Heart right ventricle (tissue), 16 donors: ENCODE data around the gene PARD6G. TPM values are rescaled to one million over a fixed set of nuclear protein-coding genes. Genes with fewer than 3 reads are reported as not detected.

Source experiments
- ATAC-seq, 8 donors: fragments of 200-7000 bp; cut with Tn5 transposase; one replicate each; pipeline ENCODE4 v1.9.1; 2020; ENCODE audit warnings: mild to moderate bottlenecking in 8 of 8, moderate library complexity in 8 of 8, moderate number of reproducible peaks in 1 of 8
- DNase-seq, 2 donors: peaks; one replicate each; pipeline ENCODE4 v3.0.0-alpha.2; 2020
- H3K27ac ChIP-seq, 10 donors: fragments of 200-600 bp; sonication (generic) in 2 of 10; one replicate each; pipeline versions ENCODE4 v1.5.0 to v1.8.0; 2020 to 2022; ENCODE audit warnings: mild to moderate bottlenecking in 3 of 10
- H3K27me3 ChIP-seq, 7 donors: fragments of 200-600 bp; one replicate each; pipeline ENCODE4 v1.8.0; 2021 to 2022; ENCODE audit warnings: mild to moderate bottlenecking in 2 of 7
- H3K36me3 ChIP-seq, 9 donors: fragments of 200-600 bp; sonication (generic) in 1 of 9; one replicate each; pipeline versions ENCODE4 v1.5.0 to v1.8.0; 2020 to 2022; ENCODE audit warnings: mild to moderate bottlenecking in 2 of 9
- H3K4me1 ChIP-seq, 9 donors: fragments of 200-600 bp; sonication (generic) in 1 of 9; one replicate each; pipeline versions ENCODE4 v1.5.0 to v1.8.0; 2020 to 2022; ENCODE audit warnings: mild to moderate bottlenecking in 4 of 9
- H3K4me3 ChIP-seq, 10 donors: fragments of 200-600 bp; sonication (generic) in 2 of 10; one replicate each; pipeline versions ENCODE4 v1.5.0 to v1.8.0; 2020 to 2022; ENCODE audit warnings: mild to moderate bottlenecking in 7 of 10, moderate library complexity in 2 of 10
- H3K9me3 ChIP-seq, 11 donors: fragments of 200-600 bp in 10 of 11; sonication (generic) in 2 of 11; one replicate each; pipeline versions ENCODE4 v1.5.0 to v1.8.0; 2013 to 2022; ENCODE audit warnings: mild to moderate bottlenecking in 2 of 11, control low read depth in 1 of 11, moderate library complexity in 1 of 11
- CTCF ChIP-seq, 9 donors: fragments of 200-600 bp; sonication (generic) in 2 of 9; IDR thresholded peaks; one replicate each; pipeline versions ENCODE4 v1.5.0 to v1.8.0; 2021 to 2022; ENCODE audit warnings: antibody characterized with exemption in 9 of 9, mild to moderate bottlenecking in 5 of 9, moderate library complexity in 1 of 9
- WGBS, 2 donors: extraction: QIAGEN DNeasy Blood & Tissue Kit; methylation state at CpG; one replicate each; pipeline ENCODE4 v1.1.7; 2013; ENCODE audit warnings: inconsistent platforms in 1 of 2; 5-methylcytosine and 5-hydroxymethylcytosine counted together
- intact Hi-C, 10 donors: fragments of 100-400 bp; cut with DNase I; formaldehyde crosslinking; loops; one replicate each; pipeline versions ENCODE4 v1.11.1 to v1.14.2; 2022
- polyA plus RNA-seq, 2 donors: library from polyadenylated mRNA; stranded (reverse); fragments of 200-250 nt; gene quantifications; one replicate each; pipeline ENCODE4 v1.2.3, GENCODE V29; 2013
- total RNA-seq, 10 donors: library from RNA; stranded (reverse); fragmentation: NEBNext Ultra II Directional in 3 of 10; extraction: Animal tissue kit (Norgen Biotek cat#: 25700) in 3 of 10; gene quantifications; one replicate each; pipeline versions ENCODE4 v1.2.1 to v1.2.4, GENCODE V29; 2021 to 2023
- donor health status: Arrhythmogenic right ventricular cardiomyopathy.
- donor health status: ischemic (EF 13 %, LVEDD 7.1; RV severe dilation, severe dysfunction).
- donor health status: healthy with polysubstance abuse.
- donor health status: DM: no; HTN: yes; CAD: no.
- donor health status: DM: no; HTN: no; CAD: no.
- donor health status: ischemic (EF 25% LVEDD 6.9; RV normal size, moderate dysfunction).
- donor health status: ischemic (EF 25% LVEDD 5.7; RV mildly dilated, moderate dysfunction).
- donor health status: healthy.
- donor health status: DM: yes; HTN: yes; CAD: no.
- donor health status: Ischemic cardiomyopathy.
- donor health status: ischemic (EF 35%, LVEDD 5.7; RV mildly dilated, moderate dysfunction).
- donor health status: nonischemic (EF 11% LVEDD 7.7; RV severe dilation, severe dysfunction).
- donor health status: DM: yes; HTN: yes; CAD: no.
- donor health status: PGD.
- donor health status: ischemic (EF 29% LVEDD 5.4; RV normal size, mild dysfunction).
- donor health status: nonischemic (EF 23%, LVEDD 6.1; RV moderate dilation, normal function).

The PARD6G gene
- total and polyA plus RNA-seq, 12 donors = 0.77 to 3.8 (median 2.6) TPM

GRCh38 chr18:80133124-80133523 lies 114.2 kb downstream of the PARD6G start:
- peaks cover 0 to 68% (median 32%) of the 10 kb centered on the region in 9 donors for H3K36me3 ChIP-seq

GRCh38 chr18:80132180-80132812 lies 115.0 kb downstream of the PARD6G start:
- 89 to 91% methylated on average over 3 of the region's 3 CpGs for WGBS, 2 donors
- TF ChIP-seq CTCF (IDR thresholded peaks at IDR 0.05) = no peak
- H3K4me1 ChIP-seq = no peaks in the 10 kb centered on the region
- no peak overlapping the region for H3K27ac ChIP-seq
- ATAC-seq (no peak), DNase-seq (no peak)
- peaks cover 0 to 60% (median 24%) of the 10 kb centered on the region in 9 donors for H3K36me3 ChIP-seq
- no peaks in the 10 kb centered on the region for H3K9me3 ChIP-seq
- no peak overlapping the region for H3K4me3 ChIP-seq
- H3K27me3 ChIP-seq = no peaks in the 10 kb centered on the region
- intact Hi-C loops = no loop called here

More at GRCh38 chr18:80133124-80133523, 114.2 kb downstream of the PARD6G start:
- H3K9me3 ChIP-seq = no peaks in the 10 kb centered on the region
- no peak for TF ChIP-seq CTCF (IDR thresholded peaks at IDR 0.05)
- DNase-seq (no peak), ATAC-seq (no peak)
- H3K4me3 ChIP-seq = no peak overlapping the region
- H3K27ac ChIP-seq = no peak overlapping the region
- 68 to 72% methylated on average over 1 of the region's 1 CpG for WGBS, 2 donors
- no peaks in the 10 kb centered on the region for H3K27me3 ChIP-seq
- intact Hi-C loops = no loop called here
- H3K4me1 ChIP-seq = no peaks in the 10 kb centered on the region

- WGBS, 2 donors = 85 to 93% methylated on average over 5 of the region's 5 CpGs
- no peaks in the 10 kb centered on the region for H3K4me1 ChIP-seq
- H3K4me3 ChIP-seq = no peak overlapping the region
- H3K27ac ChIP-seq = no peak overlapping the region
- ATAC-seq (no peak), DNase-seq (no peak)
- H3K27me3 ChIP-seq = no peaks in the 10 kb centered on the region
- H3K9me3 ChIP-seq = no peaks in the 10 kb centered on the region
- TF ChIP-seq CTCF (IDR thresholded peaks at IDR 0.05) = no peak
- peaks cover 0 to 43% (median 7%) of the 10 kb centered on the region in 9 donors for H3K36me3 ChIP-seq
- intact Hi-C loops = no loop called here
Measured at GRCh38 chr18:80130555-80130954, 116.8 kb downstream of the PARD6G start.

GRCh38 chr18:80129672-80130367 lies 117.5 kb downstream of the PARD6G start:
- Histone ChIP-seq H3K27me3 (no peaks in the 10 kb centered on the region), H3K9me3 (no peaks in the 10 kb centered on the region), H3K4me1 (no peaks in the 10 kb centered on the region), H3K4me3 (no peak overlapping the region), H3K27ac (no peak overlapping the region), H3K36me3 (peaks cover 0 to 35% (median 3%) of the 10 kb centered on the region in 9 donors)
- no peak for TF ChIP-seq CTCF (IDR thresholded peaks at IDR 0.05)
- intact Hi-C loops = no loop called here
- no peak for DNase-seq
- 87 to 96% methylated on average over 7 of the region's 7 CpGs for WGBS, 2 donors
- no peak for ATAC-seq
